Measurements from ENCODE around the gene ZKSCAN8.

The ZKSCAN8 gene

GRCh38 chr6:28176373-28176772, 34.7 kb downstream of the ZKSCAN8 start:
- TF ChIP-seq CTCF (IDR thresholded peaks at IDR 0.05; ENCODE audit: low read depth, low read length) = no peak
- no peak overlapping the region for H3K4me3 ChIP-seq (ENCODE audit: low read depth, low read length)

- H3K4me3 ChIP-seq (ENCODE audit: low read depth, low read length) = no peak overlapping the region
- TF ChIP-seq CTCF (IDR thresholded peaks at IDR 0.05; ENCODE audit: low read depth, low read length) = no peak
Observed at GRCh38 chr6:28182255-28182654, 40.6 kb downstream of the ZKSCAN8 start.

- H3K4me3 ChIP-seq (ENCODE audit: low read depth, low read length) = no peak overlapping the region
- no peak for TF ChIP-seq CTCF (IDR thresholded peaks at IDR 0.05; ENCODE audit: low read depth, low read length)
Observed at GRCh38 chr6:28188111-28188979, 46.7 kb downstream of the ZKSCAN8 start.

- TF ChIP-seq CTCF (IDR thresholded peaks at IDR 0.05; ENCODE audit: low read depth, low read length) = no peak
Observed at GRCh38 chr6:28200020-28200419, 58.3 kb downstream of the ZKSCAN8 start.

GRCh38 chr6:28203201-28203600, 61.5 kb downstream of the ZKSCAN8 start:
- no peak overlapping the region for H3K4me3 ChIP-seq (ENCODE audit: low read depth, low read length)
- no peak for TF ChIP-seq CTCF (IDR thresholded peaks at IDR 0.05; ENCODE audit: low read depth, low read length)

More at GRCh38 chr6:28200020-28200419, 58.3 kb downstream of the ZKSCAN8 start:
- no peak overlapping the region for H3K4me3 ChIP-seq (ENCODE audit: low read depth, low read length)

- no peak for TF ChIP-seq CTCF (IDR thresholded peaks at IDR 0.05; ENCODE audit: low read depth, low read length)
- no peak overlapping the region for H3K4me3 ChIP-seq (ENCODE audit: low read depth, low read length)
Observed at GRCh38 chr6:28205879-28206278, 64.2 kb downstream of the ZKSCAN8 start.

- no peak for TF ChIP-seq CTCF (IDR thresholded peaks at IDR 0.05; ENCODE audit: low read depth, low read length)
- H3K4me3 ChIP-seq (ENCODE audit: low read depth, low read length) = no peak overlapping the region
Observed at GRCh38 chr6:28206527-28206926, 64.8 kb downstream of the ZKSCAN8 start.
